Neuronal stem cell (in vitro differentiated cells): ENCODE data around the gene PRRC1.

ENCODE experiments used
- DNase-seq: peaks from one replicate; pipeline ENCODE4 v3.0.0-alpha.2; 2013; ENCODE audit warnings: low spot score
- H2AFZ ChIP-seq: one replicate; pipeline ENCODE4 v1.6.1; 2013; ENCODE audit warnings: mild to moderate bottlenecking, low read length, inconsistent platforms
- H2AK5ac ChIP-seq: 2 replicates; pipeline ENCODE4 v1.6.1; 2013; ENCODE audit warnings: low read depth, mild to moderate bottlenecking, inconsistent platforms, low read length, moderate library complexity, mixed read lengths
- H2BK120ac ChIP-seq: 2 replicates; pipeline ENCODE4 v1.6.1; 2013; ENCODE audit warnings: low read depth, mild to moderate bottlenecking, inconsistent platforms, low read length, moderate library complexity, mixed read lengths
- H2BK12ac ChIP-seq: one replicate; pipeline ENCODE4 v1.6.1; 2013; ENCODE audit warnings: low read length, inconsistent platforms
- H2BK15ac ChIP-seq: 2 replicates; pipeline ENCODE4 v1.6.1; 2013; ENCODE audit warnings: mild to moderate bottlenecking, low read length, inconsistent platforms, mixed read lengths
- H2BK5ac ChIP-seq: one replicate; pipeline ENCODE4 v1.6.1; 2013; ENCODE audit warnings: inconsistent platforms, mild to moderate bottlenecking, low read length, moderate library complexity
- H3K14ac ChIP-seq: one replicate; pipeline ENCODE4 v1.6.1; 2013; ENCODE audit warnings: low read length, inconsistent platforms
- H3K18ac ChIP-seq: 2 replicates; pipeline ENCODE4 v1.6.1; 2013; ENCODE audit warnings: low read length, inconsistent platforms
- H3K23ac ChIP-seq: 2 replicates; pipeline ENCODE4 v1.6.1; 2013; ENCODE audit warnings: low read depth, mild to moderate bottlenecking, mixed read lengths, low read length, inconsistent platforms; ENCODE audit not compliant: poor library complexity
- H3K27ac ChIP-seq: replicated peaks from 3 replicates; pipeline ENCODE4 v1.5.1; 2013; ENCODE audit warnings: low read length, inconsistent platforms
- H3K27me3 ChIP-seq, 3 experiments: 2 replicates each; pipeline ENCODE4 v1.6.1; 2013; ENCODE audit warnings: low read length in 3 of 3, mild to moderate bottlenecking in 2 of 3, inconsistent platforms in 1 of 3, low read depth in 1 of 3, mixed read lengths in 1 of 3, moderate library complexity in 1 of 3; ENCODE audit not compliant: control insufficient read depth in 3 of 3, insufficient read depth in 3 of 3
- H3K36me3 ChIP-seq, 2 donors: replicated peaks in 1 of 2; 2 replicates each; pipeline ENCODE4 v1.6.1; 2013; ENCODE audit warnings: low read length in 2 of 2; ENCODE audit not compliant: control insufficient read depth in 2 of 2, insufficient read depth in 2 of 2
- H3K4ac ChIP-seq: 2 replicates; pipeline ENCODE4 v1.6.1; 2013; ENCODE audit warnings: inconsistent platforms, mild to moderate bottlenecking, low read length, moderate library complexity
- H3K4me1 ChIP-seq, 2 donors: 1 replicate in 1 of 2; 2 replicates in 1 of 2; pipeline ENCODE4 v1.6.1; 2013; ENCODE audit warnings: low read length in 2 of 2, low read depth in 1 of 2; ENCODE audit not compliant: control insufficient read depth in 2 of 2, insufficient read depth in 1 of 2
- H3K4me2 ChIP-seq: one replicate; pipeline ENCODE4 v1.6.1; 2013; ENCODE audit warnings: mild to moderate bottlenecking, low read length, inconsistent platforms; ENCODE audit not compliant: insufficient read depth, poor library complexity, severe bottlenecking
- H3K4me3 ChIP-seq, 2 donors: 2 replicates each; pipeline ENCODE4 v1.5.1; 2013; ENCODE audit warnings: low read length in 2 of 2, mild to moderate bottlenecking in 2 of 2, inconsistent platforms in 1 of 2, moderate library complexity in 1 of 2
- H3K79me1 ChIP-seq: one replicate; pipeline ENCODE4 v1.6.1; 2013; ENCODE audit warnings: low read depth, mild to moderate bottlenecking, inconsistent platforms, low read length, moderate library complexity
- H3K9ac ChIP-seq: one replicate; pipeline ENCODE4 v1.6.1; 2013; ENCODE audit warnings: mild to moderate bottlenecking, low read depth, low read length, inconsistent platforms; ENCODE audit not compliant: poor library complexity
- H3K9me3 ChIP-seq, 2 donors: replicated peaks in 1 of 2; 2 replicates each; pipeline versions ENCODE3 to v1.6.1; 2013; ENCODE audit warnings: low read length in 2 of 2, mild to moderate bottlenecking in 2 of 2, inconsistent platforms in 1 of 2, low read depth in 1 of 2, mixed read lengths in 1 of 2, moderate library complexity in 1 of 2; ENCODE audit not compliant: control insufficient read depth in 2 of 2, insufficient read depth in 1 of 2
- H4K8ac ChIP-seq: one replicate; pipeline ENCODE4 v1.6.1; 2013; ENCODE audit warnings: low read depth, mild to moderate bottlenecking, inconsistent platforms, low read length, moderate library complexity
- H4K91ac ChIP-seq: one replicate; pipeline ENCODE4 v1.6.1; 2013; ENCODE audit warnings: low read length, low read depth, mild to moderate bottlenecking, inconsistent platforms; ENCODE audit not compliant: poor library complexity
- WGBS, 2 donors: extraction: QIAGEN DNeasy Blood & Tissue Kit; methylation state at CpG; one replicate each; pipeline ENCODE4 v1.1.7; 2013; ENCODE audit warnings: missing lambda C conversion rate in 2 of 2, mixed read lengths in 1 of 2; ENCODE audit not compliant: insufficient read length in 2 of 2, insufficient replicate concordance in 1 of 2; ENCODE audit errors: extremely low coverage in 2 of 2; 5-methylcytosine and 5-hydroxymethylcytosine counted together

Gene PRRC1

GRCh38 chr5:127589309-127590030 lies 72.0 kb downstream of the PRRC1 start:
- peaks cover 0 to 3% of the 10 kb centered on the region in 2 donors for H3K4me1 ChIP-seq
- no peak overlapping the region for H2AK5ac ChIP-seq
- no peaks in the 10 kb centered on the region for H3K27me3 ChIP-seq
- H2AFZ ChIP-seq: peak overlapping the region; percentile 3
- no peak overlapping the region for H4K8ac ChIP-seq
- H2BK12ac ChIP-seq: no peak overlapping the region
- no peak overlapping the region for H3K4ac ChIP-seq
- H3K9me3 ChIP-seq: no peaks in the 10 kb centered on the region
- no peak overlapping the region for H3K9ac ChIP-seq
- no peak overlapping the region for H3K4me2 ChIP-seq
- H2BK120ac ChIP-seq: no peak overlapping the region
- no peaks in the 10 kb centered on the region for H3K36me3 ChIP-seq
- no peak overlapping the region for H3K18ac ChIP-seq
- no peak overlapping the region for H2BK5ac ChIP-seq
- no peak overlapping the region for H3K27ac ChIP-seq
- H3K14ac ChIP-seq: no peak overlapping the region
- WGBS, 2 donors: no CpG with 5 or more reads among the region's 12 CpGs
- H3K23ac ChIP-seq: no peak overlapping the region
- no peak overlapping the region for H2BK15ac ChIP-seq
- no peak for DNase-seq
- H3K79me1 ChIP-seq: no peaks in the 10 kb centered on the region
- no peak overlapping the region for H4K91ac ChIP-seq
- H3K4me3 ChIP-seq: no peak overlapping the region

GRCh38 chr5:127590156-127590722 lies 72.8 kb downstream of the PRRC1 start:
- no peak for DNase-seq
- Histone ChIP-seq H4K8ac (no peak overlapping the region), H2BK5ac (no peak overlapping the region), H3K4ac (no peak overlapping the region), H3K27me3 (no peaks in the 10 kb centered on the region), H3K9ac (no peak overlapping the region), H4K91ac (no peak overlapping the region), H2AFZ (peak overlapping the region; percentile 12), H3K23ac (no peak overlapping the region), H2AK5ac (no peak overlapping the region), H2BK12ac (no peak overlapping the region), H3K4me2 (no peak overlapping the region), H3K4me3 (no peak overlapping the region), H3K18ac (no peak overlapping the region), H2BK15ac (no peak overlapping the region), H2BK120ac (no peak overlapping the region), H3K4me1 (peaks cover 0 to 3% of the 10 kb centered on the region in 2 donors), H3K79me1 (no peaks in the 10 kb centered on the region), H3K27ac (no peak overlapping the region), H3K14ac (no peak overlapping the region), H3K36me3 (no peaks in the 10 kb centered on the region), H3K9me3 (no peaks in the 10 kb centered on the region)
- WGBS, 2 donors: no CpG with 5 or more reads among the region's 6 CpGs

- Histone ChIP-seq H2BK12ac (no peak overlapping the region), H3K79me1 (no peaks in the 10 kb centered on the region), H2BK120ac (no peak overlapping the region), H3K4me1 (peaks cover 1 to 17% of the 10 kb centered on the region in 2 donors), H3K14ac (no peak overlapping the region), H3K18ac (no peak overlapping the region), H3K4me2 (no peak overlapping the region), H4K8ac (no peak overlapping the region), H4K91ac (no peak overlapping the region), H3K9ac (no peak overlapping the region), H3K9me3 (no peaks in the 10 kb centered on the region), H3K4me3 (no peak overlapping the region), H2AK5ac (no peak overlapping the region), H3K27me3 (no peaks in the 10 kb centered on the region), H2BK15ac (no peak overlapping the region), H3K27ac (no peak overlapping the region), H3K36me3 (no peaks in the 10 kb centered on the region), H2AFZ (no peak overlapping the region), H3K23ac (no peak overlapping the region), H3K4ac (no peak overlapping the region), H2BK5ac (no peak overlapping the region)
- no peak for DNase-seq
- WGBS, 2 donors: no CpG with 5 or more reads among the region's 9 CpGs
These were observed 78.3 kb downstream of the PRRC1 start for GRCh38 chr5:127595484-127596368.

- WGBS, 2 donors: no CpG with 5 or more reads among the region's 3 CpGs
These were observed 79.1 kb downstream of the PRRC1 start for GRCh38 chr5:127596501-127596900.

More at GRCh38 chr5:127596501-127596900, 79.1 kb downstream of the PRRC1 start:
- H4K91ac ChIP-seq: no peak overlapping the region
- H3K79me1 ChIP-seq: no peaks in the 10 kb centered on the region
- H3K4ac ChIP-seq: no peak overlapping the region
- peak overlapping the region; percentile 44 for H3K18ac ChIP-seq
- H3K9ac ChIP-seq: no peak overlapping the region
- no peak overlapping the region for H3K27ac ChIP-seq
- H2BK5ac ChIP-seq: no peak overlapping the region
- no peak overlapping the region for H2BK12ac ChIP-seq
- no peak overlapping the region for H3K4me2 ChIP-seq
- no peak overlapping the region for H3K23ac ChIP-seq
- no peak overlapping the region for H4K8ac ChIP-seq
- H2AK5ac ChIP-seq: peak overlapping the region; percentile 76
- peak overlapping the region; percentile 6 for H3K14ac ChIP-seq
- H3K36me3 ChIP-seq: no peaks in the 10 kb centered on the region
- no peaks in the 10 kb centered on the region for H3K27me3 ChIP-seq
- H2AFZ ChIP-seq: no peak overlapping the region
- no peak for DNase-seq
- peaks cover 1 to 17% of the 10 kb centered on the region in 2 donors for H3K4me1 ChIP-seq
- H3K9me3 ChIP-seq: no peaks in the 10 kb centered on the region
- peak overlapping the region; percentile 30 for H2BK15ac ChIP-seq
- H2BK120ac ChIP-seq: no peak overlapping the region
- peak overlapping the region in 1 of 2 donors; percentile 14 for H3K4me3 ChIP-seq
